ENCODE data around the gene A2ML1.

GRCh38 chr12:8904665-8905064 lies 82.2 kb downstream of the A2ML1 start:
- TF ChIP-seq CTCF (conservative IDR thresholded peaks at IDR 0.05 in 1 of 2, IDR thresholded peaks at IDR 0.05 in 1 of 2; ENCODE audit: low read depth in 1 of 2, low read length in 2 of 2) (no peak), EZH2 (IDR thresholded peaks at IDR 0.05; ENCODE audit: low read length, missing control alignments) (no peak)

Measured in fibroblast of lung (primary cell).